Tibial nerve (tissue), 4 donors: ENCODE measurements around the gene TBC1D5. TPM values are rescaled to one million over a fixed set of nuclear protein-coding genes. Genes with fewer than 3 reads are reported as not detected.
"Not testable (repeated sequence)": the region's sequence is repeated elsewhere in the genome, so short reads cannot be mapped to it uniquely, and the experiment has no call there.

Experiments used
- DNase-seq, 2 donors: peaks; one replicate each; pipeline ENCODE4 v3.0.0-alpha.2; 2019; ENCODE audit warnings: low spot score in 2 of 2
- H3K27ac ChIP-seq, 4 donors: fragments of 200-600 bp; sonication (generic) in 3 of 4; one replicate each; pipeline ENCODE4 v1.5.1; 2017 to 2019; ENCODE audit warnings: mild to moderate bottlenecking in 1 of 4
- H3K27me3 ChIP-seq, 2 donors: fragments of 200-600 bp; sonication (generic) in 1 of 2; one replicate each; pipeline versions ENCODE4 v1.5.1 to v1.6.0; 2017 to 2019
- H3K36me3 ChIP-seq, 3 donors: fragments of 200-600 bp; sonication (generic); one replicate each; pipeline ENCODE4 v1.5.1; 2018 to 2019
- H3K4me1 ChIP-seq, 4 donors: fragments of 200-600 bp; sonication (generic) in 3 of 4; one replicate each; pipeline ENCODE4 v1.5.1; 2017 to 2019
- H3K4me3 ChIP-seq, 4 donors: fragments of 200-600 bp; sonication (generic) in 3 of 4; one replicate each; pipeline ENCODE4 v1.5.1; 2017 to 2019; ENCODE audit warnings: mild to moderate bottlenecking in 1 of 4, moderate library complexity in 1 of 4
- H3K9me3 ChIP-seq, 4 donors: fragments of 200-600 bp; sonication (generic) in 3 of 4; one replicate each; pipeline ENCODE4 v1.5.1; 2017 to 2019
- EP300 ChIP-seq, 2 donors: sonication (generic); formaldehyde crosslinking; IDR thresholded peaks; one replicate each; pipeline ENCODE4 v1.6.1; 2017; ENCODE audit warnings: antibody characterized with exemption in 2 of 2, mild to moderate bottlenecking in 1 of 2
- POLR2A ChIP-seq, 2 donors: fragments of 450-650 bp; IDR thresholded peaks; one replicate each; pipeline ENCODE4 v1.6.1; 2017; ENCODE audit warnings: antibody characterized with exemption in 2 of 2, mild to moderate bottlenecking in 2 of 2, moderate library complexity in 2 of 2
- WGBS, 2 donors: methylation state at CpG; one replicate each; pipeline ENCODE4 v1.1.5; 2018; 5-methylcytosine and 5-hydroxymethylcytosine counted together
- total RNA-seq, 4 donors: library from RNA; depleted of rRNA; stranded (reverse); fragments of >200 nt; gene quantifications; one replicate each; pipeline ENCODE4 v1.1.0, GENCODE V29; 2016
- TF ChIP-seq, protein P1 (sequence below), 5 experiments: fragments of 200-600 bp in 3 of 5; fragments of 450-650 bp in 2 of 5; sonication (generic) in 3 of 5; IDR thresholded peaks; one replicate each; pipeline ENCODE4 v1.5.1; 2016 to 2019; ENCODE audit warnings: antibody characterized with exemption in 5 of 5, mild to moderate bottlenecking in 3 of 5, moderate library complexity in 2 of 5

The TBC1D5 gene
- total RNA-seq, 4 donors from 2014 or later = 55.2 to 128 (median 79.4) TPM

DNA sequence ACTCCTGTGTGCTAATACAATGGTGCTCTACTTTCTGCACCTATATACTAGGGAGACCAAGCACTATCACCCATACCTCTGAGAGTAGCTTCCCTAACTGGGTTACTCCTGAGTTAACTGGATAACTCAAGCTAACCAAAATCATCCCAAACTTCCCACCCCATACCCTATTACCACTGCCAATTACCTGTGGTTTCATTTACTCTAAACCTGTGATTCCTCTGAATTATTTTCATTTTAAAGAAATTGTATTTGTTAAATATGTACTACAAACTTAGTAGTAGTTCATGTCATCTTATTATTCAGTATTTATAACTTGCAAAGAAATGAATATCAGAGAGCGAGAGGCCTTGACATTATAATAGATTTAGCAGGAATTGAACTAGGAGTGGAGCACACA lies 340.5 kb downstream of the TBC1D5 start:
- no peak overlapping the region for H3K27ac ChIP-seq
- DNase-seq = no peak
- WGBS, 2 donors = 46 to 48% methylated on average over 1 of the region's 1 CpG
- no peaks in the 10 kb centered on the region for H3K27me3 ChIP-seq
- no peaks in the 10 kb centered on the region for H3K4me1 ChIP-seq
- no peak for TF ChIP-seq POLR2A (IDR thresholded peaks at IDR 0.05)
- TF ChIP-seq, protein P1, sequence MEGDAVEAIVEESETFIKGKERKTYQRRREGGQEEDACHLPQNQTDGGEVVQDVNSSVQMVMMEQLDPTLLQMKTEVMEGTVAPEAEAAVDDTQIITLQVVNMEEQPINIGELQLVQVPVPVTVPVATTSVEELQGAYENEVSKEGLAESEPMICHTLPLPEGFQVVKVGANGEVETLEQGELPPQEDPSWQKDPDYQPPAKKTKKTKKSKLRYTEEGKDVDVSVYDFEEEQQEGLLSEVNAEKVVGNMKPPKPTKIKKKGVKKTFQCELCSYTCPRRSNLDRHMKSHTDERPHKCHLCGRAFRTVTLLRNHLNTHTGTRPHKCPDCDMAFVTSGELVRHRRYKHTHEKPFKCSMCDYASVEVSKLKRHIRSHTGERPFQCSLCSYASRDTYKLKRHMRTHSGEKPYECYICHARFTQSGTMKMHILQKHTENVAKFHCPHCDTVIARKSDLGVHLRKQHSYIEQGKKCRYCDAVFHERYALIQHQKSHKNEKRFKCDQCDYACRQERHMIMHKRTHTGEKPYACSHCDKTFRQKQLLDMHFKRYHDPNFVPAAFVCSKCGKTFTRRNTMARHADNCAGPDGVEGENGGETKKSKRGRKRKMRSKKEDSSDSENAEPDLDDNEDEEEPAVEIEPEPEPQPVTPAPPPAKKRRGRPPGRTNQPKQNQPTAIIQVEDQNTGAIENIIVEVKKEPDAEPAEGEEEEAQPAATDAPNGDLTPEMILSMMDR (IDR thresholded peaks at IDR 0.05) = no peak
- TF ChIP-seq EP300 (IDR thresholded peaks at IDR 0.05) = no peak
- no peaks in the 10 kb centered on the region for H3K9me3 ChIP-seq
- H3K4me3 ChIP-seq = no peak overlapping the region
- peaks cover 0 to 31% (median 0%) of the 10 kb centered on the region in 3 donors for H3K36me3 ChIP-seq

DNA sequence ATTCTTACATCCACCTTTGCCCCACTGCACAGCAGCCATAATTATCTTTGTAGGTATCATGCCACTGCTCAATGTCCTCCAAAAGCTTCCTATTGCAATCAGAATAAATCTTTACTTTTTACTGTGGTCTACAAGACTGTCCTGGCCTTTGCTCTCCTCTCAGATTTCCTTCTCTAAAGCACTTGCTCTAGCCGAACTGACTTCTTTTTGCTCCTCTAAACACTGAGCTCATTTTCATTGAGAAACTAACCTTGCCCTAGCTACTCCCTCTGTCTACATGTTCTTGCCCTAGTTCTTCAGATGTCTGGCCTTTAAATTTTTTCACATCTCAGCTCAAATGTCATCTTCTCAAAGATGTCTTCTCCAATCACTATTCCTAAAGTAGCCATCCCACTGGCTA lies 342.8 kb downstream of the TBC1D5 start:
- H3K36me3 ChIP-seq = peaks cover 0 to 31% (median 0%) of the 10 kb centered on the region in 3 donors
- TF ChIP-seq, protein P1 (IDR thresholded peaks at IDR 0.05) = no peak
- TF ChIP-seq POLR2A (IDR thresholded peaks at IDR 0.05) (no peak), EP300 (IDR thresholded peaks at IDR 0.05) (no peak)
- H3K4me3 ChIP-seq = no peak overlapping the region
- no peak overlapping the region for H3K27ac ChIP-seq
- H3K9me3 ChIP-seq = no peaks in the 10 kb centered on the region
- WGBS, 2 donors = 81 to 83% methylated on average over 1 of the region's 1 CpG
- DNase-seq = no peak
- no peaks in the 10 kb centered on the region for H3K27me3 ChIP-seq
- H3K4me1 ChIP-seq = no peaks in the 10 kb centered on the region

DNA sequence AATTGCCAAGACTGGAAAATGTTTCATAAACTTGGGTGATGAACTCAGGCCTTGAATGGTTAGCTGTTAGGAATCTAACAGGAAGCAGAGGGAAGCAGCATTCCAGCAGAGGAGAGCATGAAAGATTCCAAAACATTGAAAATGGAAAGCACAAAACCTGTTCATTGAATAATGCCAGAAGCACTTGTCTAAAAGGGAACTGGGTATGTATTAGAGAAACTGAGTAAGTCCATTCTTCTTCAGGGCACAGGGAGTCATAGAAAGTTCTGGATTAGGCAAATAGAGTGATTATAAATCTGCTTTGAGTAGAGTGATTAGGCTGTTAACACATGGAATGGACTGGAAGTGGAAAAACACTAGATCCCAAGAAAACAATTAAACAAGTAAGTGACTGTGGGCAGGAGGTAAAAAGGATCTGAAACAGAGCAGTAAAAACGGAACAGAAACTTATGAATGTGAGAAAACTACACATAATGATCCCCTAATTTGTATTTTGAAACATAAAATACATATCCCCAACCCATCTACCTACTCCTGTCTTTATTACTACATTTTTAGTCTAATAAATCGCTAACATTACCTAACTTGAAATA lies 343.4 kb downstream of the TBC1D5 start:
- Histone ChIP-seq H3K36me3 (peaks cover 0 to 25% (median 0%) of the 10 kb centered on the region in 3 donors), H3K4me3 (no peak overlapping the region), H3K27ac (no peak overlapping the region), H3K4me1 (no peaks in the 10 kb centered on the region), H3K9me3 (no peaks in the 10 kb centered on the region), H3K27me3 (no peaks in the 10 kb centered on the region)
- DNase-seq = no peak
- WGBS, 2 donors = 80 to 89% methylated on average over 2 of the region's 2 CpGs
- TF ChIP-seq POLR2A (IDR thresholded peaks at IDR 0.05) (no peak), EP300 (IDR thresholded peaks at IDR 0.05) (no peak)
- TF ChIP-seq, protein P1 (IDR thresholded peaks at IDR 0.05) = no peak

DNA sequence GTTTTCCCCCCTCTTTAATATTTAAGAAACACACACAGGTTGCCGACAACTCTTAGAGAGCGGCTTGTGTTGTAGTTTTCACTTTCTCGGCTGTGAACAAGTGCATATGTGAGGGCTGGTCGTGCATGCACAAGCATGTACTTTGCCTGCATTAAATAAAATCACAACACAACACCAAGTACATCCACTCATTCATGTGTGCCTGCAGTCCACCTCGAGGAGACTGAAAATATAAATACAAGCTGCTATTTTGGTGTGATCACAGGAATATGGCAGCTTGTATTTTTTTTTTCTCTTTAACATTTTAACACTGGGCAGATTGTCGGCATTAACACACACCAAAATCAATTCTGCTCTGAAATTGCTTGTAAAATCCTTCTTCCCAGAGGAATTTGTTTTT lies 346.4 kb downstream of the TBC1D5 start:
- no peaks in the 10 kb centered on the region for H3K4me1 ChIP-seq
- H3K4me3 ChIP-seq = no peak overlapping the region
- peaks cover 0 to 7% (median 0%) of the 10 kb centered on the region in 4 donors for H3K9me3 ChIP-seq
- H3K27ac ChIP-seq = no peak overlapping the region
- H3K27me3 ChIP-seq = no peaks in the 10 kb centered on the region
- peaks cover 0 to 33% (median 0%) of the 10 kb centered on the region in 3 donors for H3K36me3 ChIP-seq
- 84% methylated on average over 6 of the region's 6 CpGs for WGBS, 2 donors
- DNase-seq = no peak
- no peak for TF ChIP-seq POLR2A (IDR thresholded peaks at IDR 0.05)
- no peak for TF ChIP-seq EP300 (IDR thresholded peaks at IDR 0.05)
- TF ChIP-seq, protein P1 (IDR thresholded peaks at IDR 0.05) = no peak

DNA sequence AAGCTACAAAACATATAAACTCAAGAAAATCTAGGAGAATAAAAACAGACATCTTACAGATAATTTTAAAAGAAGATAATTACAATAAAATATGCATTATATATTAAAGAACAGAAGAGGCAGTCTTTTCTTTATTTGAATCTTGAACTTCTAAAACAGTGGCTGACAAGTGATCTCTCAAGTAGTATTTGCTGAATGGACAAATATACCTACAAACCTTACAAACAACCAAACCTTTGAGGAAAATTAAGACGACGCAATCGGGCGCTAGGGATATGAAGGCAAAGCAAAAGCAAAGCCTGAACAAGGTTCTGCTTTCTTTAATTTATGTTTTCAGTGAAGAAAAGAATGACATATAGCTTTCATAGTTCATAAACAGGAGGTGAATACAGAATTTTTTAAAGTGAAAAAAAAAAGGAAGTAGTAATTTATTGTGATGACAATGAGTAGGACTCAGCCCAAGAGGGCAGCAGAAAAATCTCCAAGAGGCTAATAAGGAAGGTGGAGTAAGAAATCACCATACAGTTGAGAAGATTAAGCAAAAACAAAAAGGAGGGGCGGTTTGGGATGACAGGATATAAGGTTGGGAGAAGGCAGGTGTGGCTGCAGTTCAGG lies 347.8 kb downstream of the TBC1D5 start:
- TF ChIP-seq, protein P1 (IDR thresholded peaks at IDR 0.05) = no peak
- TF ChIP-seq EP300 (IDR thresholded peaks at IDR 0.05) = no peak
- no peak for TF ChIP-seq POLR2A (IDR thresholded peaks at IDR 0.05)
- Histone ChIP-seq H3K9me3 (peaks cover 0 to 7% (median 0%) of the 10 kb centered on the region in 4 donors), H3K36me3 (peaks cover 0 to 36% (median 0%) of the 10 kb centered on the region in 3 donors), H3K27ac (no peak overlapping the region), H3K4me1 (no peaks in the 10 kb centered on the region), H3K27me3 (no peaks in the 10 kb centered on the region), H3K4me3 (no peak overlapping the region)
- WGBS, 2 donors = 89 to 93% methylated on average over 5 of the region's 5 CpGs
- DNase-seq = no peak

DNA sequence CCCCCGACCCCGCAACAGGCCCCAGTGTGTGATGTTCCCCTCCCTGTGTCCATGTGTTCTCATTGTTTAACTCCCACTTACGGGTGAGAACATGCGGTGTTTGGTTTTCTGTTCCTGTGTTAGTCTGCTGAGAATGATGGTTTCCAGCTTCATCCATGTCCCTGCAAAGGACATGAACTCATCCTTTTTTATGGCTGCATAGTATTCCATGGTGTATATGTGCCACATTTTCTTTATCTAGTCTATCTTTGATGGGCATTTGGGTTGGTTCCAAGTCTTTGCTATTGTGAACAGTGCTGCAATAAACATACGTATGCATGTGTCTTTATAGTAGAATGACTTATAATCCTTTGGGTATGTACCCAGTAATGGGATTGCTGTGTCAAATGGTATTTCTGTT lies 349.9 kb downstream of the TBC1D5 start:
- H3K27me3 ChIP-seq, H3K4me1 ChIP-seq, H3K27ac ChIP-seq, H3K9me3 ChIP-seq, H3K4me3 ChIP-seq, DNase-seq: not testable (repeated sequence)
- 97 to 99% methylated on average over 5 of the region's 5 CpGs for WGBS, 2 donors
- peaks cover 0 to 42% (median 0%) of the 10 kb centered on the region in 3 donors for H3K36me3 ChIP-seq
